Left lung (tissue), 10 donors: Measurements from ENCODE around the gene IL10. TPM values are rescaled to one million over a fixed set of nuclear protein-coding genes. Genes with fewer than 3 reads are reported as not detected.
A peak's percentile ranks its signal among the peaks of the same experiment; 100 is the strongest.

Experiments used
- ATAC-seq: fragments of 200-7000 bp; cut with Tn5 transposase; one replicate; pipeline ENCODE4 v1.9.1; 2020; ENCODE audit warnings: moderate library complexity
- DNase-seq, 4 donors: peaks; one replicate each; pipeline ENCODE4 v3.0.0-alpha.2; 2013 to 2020
- H3K27ac ChIP-seq, 2 donors: fragments of 200-600 bp; sonication (generic) in 1 of 2; one replicate each; pipeline versions ENCODE4 v1.5.0 to v1.8.0; 2020 to 2021
- H3K27me3 ChIP-seq, 2 donors: fragments of 200-600 bp; sonication (generic) in 1 of 2; one replicate each; pipeline versions ENCODE4 v1.5.0 to v1.8.0; 2020 to 2021
- H3K36me3 ChIP-seq, 2 donors: fragments of 200-600 bp; sonication (generic) in 1 of 2; one replicate each; pipeline versions ENCODE4 v1.5.0 to v1.8.0; 2020 to 2021
- H3K4me1 ChIP-seq, 2 donors: fragments of 200-600 bp; one replicate each; pipeline ENCODE4 v1.8.0; 2021
- H3K4me3 ChIP-seq, 2 donors: fragments of 200-600 bp; sonication (generic) in 1 of 2; one replicate each; pipeline versions ENCODE4 v1.5.0 to v1.8.0; 2020 to 2021; ENCODE audit warnings: mild to moderate bottlenecking in 1 of 2
- H3K9me3 ChIP-seq, 2 donors: fragments of 200-600 bp; sonication (generic) in 1 of 2; one replicate each; pipeline versions ENCODE4 v1.5.0 to v1.8.0; 2020 to 2021
- CTCF ChIP-seq, 2 donors: fragments of 200-600 bp; sonication (generic) in 1 of 2; IDR thresholded peaks; one replicate each; pipeline versions ENCODE4 v1.5.0 to v1.8.0; 2021; ENCODE audit warnings: antibody characterized with exemption in 2 of 2
- intact Hi-C, 2 donors: fragments of 100-400 bp; cut with DNase I; formaldehyde crosslinking; loops; one replicate each; pipeline versions ENCODE4 v1.11.2 to v1.14.2; 2022
- polyA plus RNA-seq, 6 donors: library from polyadenylated mRNA; unstranded; fragments of 120-200 nt; gene quantifications; one replicate each; pipeline ENCODE4 v1.2.1, GENCODE V29; 2013; ENCODE audit not compliant: insufficient read length in 6 of 6
- total RNA-seq, 2 donors: library from RNA; stranded (reverse); fragmentation: NEBNext Ultra II Directional; extraction: Animal tissue kit (Norgen Biotek cat#: 25700); gene quantifications; one replicate each; pipeline ENCODE4 v1.2.1, GENCODE V29; 2021
- donor health status: DM: no; HTN: yes; CAD: no.
- donor health status: DM: no; HTN: no; CAD: no.

The IL10 gene
- total and polyA plus RNA-seq, 8 donors = 0.24 to 6.2 (median 0.59) TPM

GRCh38 chr1:206812471-206812870 is 40.2 kb upstream of the IL10 start:
- no peak for ATAC-seq
- intact Hi-C loops = no loop called here
- DNase-seq = no peak

DNA sequence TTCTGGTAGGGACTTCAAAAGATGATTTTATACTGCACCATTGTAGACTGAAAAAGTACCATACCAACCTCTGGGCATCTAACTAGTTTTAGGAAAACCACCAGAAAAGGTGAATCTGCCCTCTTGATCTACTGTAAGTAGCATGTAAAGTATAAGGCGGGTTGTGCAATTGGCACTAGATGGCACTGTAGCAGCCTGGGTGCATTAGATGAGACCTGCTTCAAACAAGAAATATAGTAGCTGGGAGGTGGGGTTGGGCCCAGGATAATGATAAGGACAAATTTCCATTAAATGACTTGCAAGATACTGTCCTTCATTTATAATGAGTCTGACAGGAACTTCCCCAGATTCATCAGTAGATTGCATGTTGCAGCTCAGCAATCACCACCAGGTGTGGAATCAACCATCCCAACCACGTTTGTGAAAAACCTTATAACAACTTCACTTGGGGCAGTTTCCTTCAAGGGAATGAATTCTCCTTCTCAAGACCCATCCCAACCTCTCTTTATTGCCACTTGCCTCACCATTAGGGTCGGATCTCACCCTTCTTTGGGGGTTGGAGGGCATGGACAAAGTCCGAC is 37.3 kb upstream of the IL10 start:
- Histone ChIP-seq H3K4me3 (no peak overlapping the region), H3K27me3 (no peaks in the 10 kb centered on the region), H3K9me3 (peaks cover 0 to 13% of the 10 kb centered on the region in 2 donors), H3K4me1 (no peaks in the 10 kb centered on the region), H3K27ac (no peak overlapping the region), H3K36me3 (no peaks in the 10 kb centered on the region)
- DNase-seq = peak in 1 of 4 donors; percentile 24
- ATAC-seq = peak; percentile 86
- intact Hi-C loops = no loop called here
- TF ChIP-seq CTCF (IDR thresholded peaks at IDR 0.05) = peak in 1 of 2 donors; percentile 17

More at GRCh38 chr1:206812471-206812870, 40.2 kb upstream of the IL10 start:
- no peaks in the 10 kb centered on the region for H3K4me1 ChIP-seq
- no peak overlapping the region for H3K27ac ChIP-seq
- H3K36me3 ChIP-seq = no peaks in the 10 kb centered on the region
- H3K4me3 ChIP-seq = no peak overlapping the region
- H3K9me3 ChIP-seq = peaks cover 0 to 13% of the 10 kb centered on the region in 2 donors
- TF ChIP-seq CTCF (IDR thresholded peaks at IDR 0.05) = no peak
- H3K27me3 ChIP-seq = no peaks in the 10 kb centered on the region

DNA sequence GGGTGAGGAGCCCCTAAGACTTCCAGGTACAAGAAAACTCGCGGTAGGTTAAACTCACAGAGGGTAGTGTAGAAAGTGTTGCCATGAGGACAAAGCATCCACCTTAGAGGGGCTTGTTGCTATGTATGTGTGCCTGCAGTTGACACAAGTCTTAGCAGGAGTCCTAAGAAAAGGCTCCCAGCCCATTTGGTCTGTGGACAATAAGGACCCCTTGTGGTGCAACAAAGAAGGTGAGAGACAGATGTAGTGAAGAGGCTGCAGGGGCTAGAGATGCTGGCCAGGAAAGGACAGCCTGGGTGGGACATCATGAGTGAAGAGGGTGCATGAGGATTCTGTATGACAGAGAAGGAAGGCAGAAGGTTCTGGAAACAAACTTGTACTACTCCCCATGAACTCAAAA is 36.3 kb upstream of the IL10 start:
- H3K36me3 ChIP-seq = no peaks in the 10 kb centered on the region
- H3K27ac ChIP-seq = no peak overlapping the region
- H3K4me1 ChIP-seq = no peaks in the 10 kb centered on the region
- H3K9me3 ChIP-seq = peaks cover 0 to 13% of the 10 kb centered on the region in 2 donors
- peak in 1 of 4 donors; percentile 21 for DNase-seq
- no peaks in the 10 kb centered on the region for H3K27me3 ChIP-seq
- no peak overlapping the region for H3K4me3 ChIP-seq
- peak in 1 of 2 donors; percentile 23 for TF ChIP-seq CTCF (IDR thresholded peaks at IDR 0.05)
- intact Hi-C loops = no loop called here
- peak; percentile 76 for ATAC-seq

DNA sequence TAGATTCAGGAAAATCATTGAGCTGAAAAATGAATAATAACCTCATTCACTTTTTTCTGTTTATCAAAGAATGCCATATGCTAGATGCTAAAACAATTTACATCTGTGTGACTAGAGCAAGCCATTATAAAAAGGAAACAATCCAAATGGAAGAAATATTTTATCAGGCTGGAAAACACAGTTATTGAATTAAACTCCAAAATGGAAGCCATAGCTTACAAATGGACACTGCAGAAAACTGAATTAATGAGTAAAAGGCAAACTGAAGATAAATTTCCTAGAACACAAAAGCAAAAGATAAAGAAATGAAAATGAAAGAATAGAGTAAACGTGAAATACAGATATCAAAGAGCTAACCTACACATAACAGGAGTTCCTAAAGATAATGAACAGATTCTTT is 33.1 kb upstream of the IL10 start:
- H3K27me3 ChIP-seq = no peaks in the 10 kb centered on the region
- intact Hi-C loops = no loop called here
- no peak overlapping the region for H3K27ac ChIP-seq
- H3K4me3 ChIP-seq = no peak overlapping the region
- H3K36me3 ChIP-seq = no peaks in the 10 kb centered on the region
- ATAC-seq (no peak), DNase-seq (no peak)
- H3K9me3 ChIP-seq = no peaks in the 10 kb centered on the region
- TF ChIP-seq CTCF (IDR thresholded peaks at IDR 0.05) = no peak
- H3K4me1 ChIP-seq = no peaks in the 10 kb centered on the region

GRCh38 chr1:206804156-206804737 is 32.0 kb upstream of the IL10 start:
- no peak overlapping the region for H3K27ac ChIP-seq
- H3K4me1 ChIP-seq = no peaks in the 10 kb centered on the region
- H3K4me3 ChIP-seq = no peak overlapping the region
- DNase-seq (no peak), ATAC-seq (no peak)
- no peaks in the 10 kb centered on the region for H3K9me3 ChIP-seq
- no peaks in the 10 kb centered on the region for H3K27me3 ChIP-seq
- H3K36me3 ChIP-seq = no peaks in the 10 kb centered on the region
- no peak for TF ChIP-seq CTCF (IDR thresholded peaks at IDR 0.05)
- intact Hi-C loops = no loop called here
